ENCODE measurements around the gene NMNAT3.

NMNAT3 gene

DNA sequence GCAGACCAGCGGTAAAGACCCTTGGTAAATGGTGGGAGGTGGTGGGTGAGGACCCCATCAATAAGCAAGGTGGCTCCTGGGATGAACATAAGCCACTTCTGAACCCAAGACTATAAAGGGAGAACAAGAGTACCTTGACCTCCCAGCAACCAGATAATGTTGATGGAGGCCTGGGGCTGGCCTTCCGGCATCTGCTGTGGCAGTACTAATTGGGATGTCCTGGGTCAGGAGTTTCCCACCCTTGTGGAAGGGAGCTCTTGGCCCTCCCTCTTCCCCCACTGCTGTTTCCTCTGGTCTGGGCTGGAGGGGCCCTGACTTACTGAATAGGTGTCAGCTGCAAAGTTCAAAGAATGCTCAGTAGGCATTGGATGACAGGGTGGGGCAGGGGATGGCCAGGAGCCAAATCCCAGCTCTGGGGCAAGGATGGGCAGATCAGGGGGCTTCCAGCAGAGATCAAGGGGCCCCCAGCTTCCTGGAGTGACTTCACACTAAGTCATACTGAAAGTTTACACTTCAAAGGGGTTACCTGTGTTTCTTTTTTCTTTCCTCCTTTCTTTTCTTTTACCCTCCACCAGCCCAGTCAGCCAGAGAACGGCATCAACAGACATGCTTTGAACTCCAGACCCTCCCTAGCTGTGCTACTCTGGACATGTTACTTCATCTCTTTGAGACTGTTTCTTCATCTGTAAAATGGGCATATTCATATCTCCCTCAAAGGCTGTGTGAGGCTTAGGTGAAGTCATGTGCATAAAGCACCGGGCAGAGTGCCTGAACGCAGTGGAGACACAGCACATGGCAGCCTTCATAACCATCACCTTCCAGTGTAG is 139.8 kb downstream of the NMNAT3 start:
- H3K9me3 ChIP-seq (ENCODE audit: low read length), result no peaks in the 10 kb centered on the region
- H3K4me1 ChIP-seq (ENCODE audit: insufficient read depth, low read length), result peaks cover 44% of the 10 kb centered on the region
- H3K27me3 ChIP-seq (ENCODE audit: insufficient read depth, low read length), result peaks cover 8% of the 10 kb centered on the region
- H3K4me3 ChIP-seq (ENCODE audit: low read length), result no peak overlapping the region
- no peak overlapping the region for H2AFZ ChIP-seq (ENCODE audit: low read depth, low read length)
- H3K36me3 ChIP-seq (ENCODE audit: insufficient read depth, low read length), result no peaks in the 10 kb centered on the region

DNA sequence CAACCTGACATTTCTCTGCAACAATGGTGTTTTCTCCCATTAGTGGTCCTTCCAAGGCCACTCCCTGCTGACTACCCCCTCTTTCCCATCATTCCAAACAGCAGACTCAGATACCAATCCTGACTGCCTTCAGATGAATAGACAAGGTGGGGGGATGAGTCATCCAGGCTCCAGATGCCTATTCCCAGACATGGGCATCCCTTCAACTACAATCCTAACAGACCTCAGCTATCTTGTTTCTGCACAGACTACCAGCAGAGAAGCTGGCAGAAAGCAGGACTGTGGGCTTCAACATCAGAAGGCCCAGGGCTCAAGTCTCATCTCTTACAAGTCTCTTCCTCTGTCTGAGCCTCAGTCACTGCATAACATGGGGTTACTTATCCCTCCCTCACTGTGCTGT is 140.4 kb downstream of the NMNAT3 start:
- Histone ChIP-seq H3K36me3 (ENCODE audit: insufficient read depth, low read length) (no peaks in the 10 kb centered on the region), H3K4me3 (ENCODE audit: low read length) (no peak overlapping the region), H3K27me3 (ENCODE audit: insufficient read depth, low read length) (peaks cover 8% of the 10 kb centered on the region), H2AFZ (ENCODE audit: low read depth, low read length) (no peak overlapping the region), H3K4me1 (ENCODE audit: insufficient read depth, low read length) (peaks cover 51% of the 10 kb centered on the region), H3K9me3 (ENCODE audit: low read length) (no peaks in the 10 kb centered on the region)

DNA sequence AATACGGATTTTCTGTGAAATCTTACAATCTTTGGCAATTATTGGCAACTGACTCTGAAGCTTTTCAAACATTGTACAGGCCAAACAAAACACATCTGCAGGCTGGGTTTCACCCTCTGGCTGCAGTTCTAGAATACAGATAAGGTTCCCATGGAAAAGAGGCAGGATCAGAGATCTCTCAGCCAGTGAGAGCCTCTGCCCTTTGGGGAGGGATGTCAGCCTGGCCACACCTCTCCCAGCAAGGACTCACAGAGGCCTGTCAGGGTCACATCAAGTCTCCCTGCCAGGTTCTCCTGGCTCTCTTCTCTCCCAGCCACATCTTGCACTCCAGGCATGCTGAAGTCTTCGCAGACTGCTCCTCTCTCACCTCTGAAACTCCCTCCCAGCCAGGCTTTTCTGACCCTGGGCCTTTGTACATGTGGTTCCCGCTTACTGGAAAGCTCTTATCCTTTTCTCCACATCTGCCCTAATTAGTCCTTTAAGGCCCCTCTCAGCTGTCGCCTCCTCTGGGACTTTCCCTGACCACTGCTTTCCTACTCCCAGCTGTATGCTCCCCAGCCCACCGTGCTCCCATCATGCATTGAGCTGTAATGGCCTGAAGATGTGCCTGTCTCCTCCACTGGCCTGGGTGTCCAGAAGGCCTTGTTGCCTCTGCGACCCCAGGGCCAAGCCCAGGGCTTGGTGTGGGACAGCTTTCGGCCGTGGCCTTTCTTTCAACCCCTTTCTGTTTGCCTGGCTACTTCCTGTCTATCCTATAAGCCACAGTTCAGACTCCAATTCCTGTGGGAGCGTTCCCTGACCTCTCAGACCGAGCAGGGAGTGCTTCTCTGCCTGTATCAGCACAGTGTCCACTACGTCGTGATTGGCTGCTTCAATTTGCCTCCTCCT is 142.5 kb downstream of the NMNAT3 start:
- no peaks in the 10 kb centered on the region for H3K36me3 ChIP-seq (ENCODE audit: insufficient read depth, low read length)
- no peaks in the 10 kb centered on the region for H3K9me3 ChIP-seq (ENCODE audit: low read length)
- H3K4me1 ChIP-seq (ENCODE audit: insufficient read depth, low read length), result peaks cover 46% of the 10 kb centered on the region
- H3K27me3 ChIP-seq (ENCODE audit: insufficient read depth, low read length), result peaks cover 17% of the 10 kb centered on the region
- H3K4me3 ChIP-seq (ENCODE audit: low read length), result no peak overlapping the region
- H2AFZ ChIP-seq (ENCODE audit: low read depth, low read length), result no peak overlapping the region

DNA sequence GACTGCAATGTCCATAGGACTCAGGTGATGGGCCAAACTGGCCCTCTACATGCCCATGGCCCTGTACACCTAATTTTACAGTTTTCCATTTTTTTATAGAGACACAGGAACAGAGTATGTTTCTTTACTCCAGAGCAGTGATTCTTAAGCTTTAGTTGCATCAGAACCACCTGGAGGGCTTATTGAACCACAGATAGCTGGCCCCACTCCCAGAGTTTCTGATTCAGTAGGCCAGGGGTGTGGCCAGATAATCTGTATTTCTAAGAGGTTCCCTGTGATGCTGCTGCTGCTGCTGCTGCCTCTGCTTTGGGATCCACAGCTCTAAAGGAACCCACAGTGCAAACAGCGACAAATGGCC is 143.3 kb downstream of the NMNAT3 start:
- Histone ChIP-seq H3K27me3 (ENCODE audit: insufficient read depth, low read length) (peaks cover 17% of the 10 kb centered on the region), H3K4me3 (ENCODE audit: low read length) (no peak overlapping the region), H3K4me1 (ENCODE audit: insufficient read depth, low read length) (peaks cover 46% of the 10 kb centered on the region), H3K36me3 (ENCODE audit: insufficient read depth, low read length) (no peaks in the 10 kb centered on the region), H3K9me3 (ENCODE audit: low read length) (no peaks in the 10 kb centered on the region), H2AFZ (ENCODE audit: low read depth, low read length) (no peak overlapping the region)

DNA sequence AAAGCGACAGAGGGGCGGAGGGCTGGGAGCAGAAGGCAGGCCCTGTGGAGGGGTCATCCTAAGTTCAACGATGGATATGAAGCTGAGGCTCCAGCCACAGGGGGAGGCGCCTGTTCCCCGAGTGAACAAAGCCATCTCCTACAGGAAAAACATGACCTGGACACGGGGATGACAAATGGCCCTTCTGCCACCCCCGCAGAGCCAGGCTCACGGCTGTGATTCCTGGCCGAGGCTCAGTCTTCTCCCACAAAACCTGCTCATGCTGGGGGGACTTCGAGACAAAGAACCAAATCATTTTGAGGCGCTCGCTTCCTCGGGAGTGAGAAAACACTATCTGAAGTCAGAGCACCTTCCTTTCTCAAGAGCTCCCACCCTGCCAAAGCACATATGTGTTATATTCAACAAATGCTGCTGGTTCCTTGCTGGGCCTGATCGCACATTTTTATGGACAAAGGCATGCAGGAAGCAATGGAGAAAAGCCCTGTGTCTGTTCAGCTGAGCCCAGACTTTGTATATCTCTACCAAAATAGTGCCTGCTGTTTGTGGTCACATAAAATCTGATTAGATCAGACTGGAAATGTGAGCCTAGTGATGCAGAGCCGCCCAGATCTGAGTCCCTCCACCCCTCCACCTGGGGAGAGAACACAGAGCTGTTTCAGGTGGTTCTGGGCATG is 143.9 kb downstream of the NMNAT3 start:
- H2AFZ ChIP-seq (ENCODE audit: low read depth, low read length), result no peak overlapping the region
- H3K4me3 ChIP-seq (ENCODE audit: low read length), result no peak overlapping the region
- no peaks in the 10 kb centered on the region for H3K36me3 ChIP-seq (ENCODE audit: insufficient read depth, low read length)

DNA sequence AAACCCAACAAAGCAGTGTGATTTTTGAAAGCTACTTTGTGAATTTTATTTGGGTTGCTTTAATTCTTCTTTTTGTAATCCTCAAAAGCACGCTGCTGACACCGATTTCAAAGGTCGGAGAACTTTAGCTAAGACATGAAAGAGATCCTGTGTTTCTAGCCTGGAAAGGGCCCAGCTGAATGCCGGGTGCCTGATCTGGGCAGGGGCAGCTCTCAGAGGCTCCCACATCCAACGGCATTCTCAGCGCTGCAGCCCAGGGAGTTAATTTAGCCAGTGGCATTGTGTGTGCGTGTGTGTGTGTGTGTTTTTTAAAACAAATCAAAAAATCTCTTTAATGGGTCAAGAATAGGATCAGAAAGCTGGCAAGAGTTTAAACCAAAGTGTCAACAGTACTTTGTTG is 144.8 kb downstream of the NMNAT3 start:
- no peaks in the 10 kb centered on the region for H3K9me3 ChIP-seq (ENCODE audit: low read length)
- H3K36me3 ChIP-seq (ENCODE audit: insufficient read depth, low read length), result no peaks in the 10 kb centered on the region
- H3K4me1 ChIP-seq (ENCODE audit: insufficient read depth, low read length), result peaks cover 46% of the 10 kb centered on the region
- H2AFZ ChIP-seq (ENCODE audit: low read depth, low read length), result no peak overlapping the region
- H3K27me3 ChIP-seq (ENCODE audit: insufficient read depth, low read length), result peaks cover 17% of the 10 kb centered on the region
- no peak overlapping the region for H3K4me3 ChIP-seq (ENCODE audit: low read length)

More for the DNA sequence above, 143.9 kb downstream of the NMNAT3 start:
- peaks cover 17% of the 10 kb centered on the region for H3K27me3 ChIP-seq (ENCODE audit: insufficient read depth, low read length)
- no peaks in the 10 kb centered on the region for H3K9me3 ChIP-seq (ENCODE audit: low read length)
- H3K4me1 ChIP-seq (ENCODE audit: insufficient read depth, low read length), result peaks cover 46% of the 10 kb centered on the region

DNA sequence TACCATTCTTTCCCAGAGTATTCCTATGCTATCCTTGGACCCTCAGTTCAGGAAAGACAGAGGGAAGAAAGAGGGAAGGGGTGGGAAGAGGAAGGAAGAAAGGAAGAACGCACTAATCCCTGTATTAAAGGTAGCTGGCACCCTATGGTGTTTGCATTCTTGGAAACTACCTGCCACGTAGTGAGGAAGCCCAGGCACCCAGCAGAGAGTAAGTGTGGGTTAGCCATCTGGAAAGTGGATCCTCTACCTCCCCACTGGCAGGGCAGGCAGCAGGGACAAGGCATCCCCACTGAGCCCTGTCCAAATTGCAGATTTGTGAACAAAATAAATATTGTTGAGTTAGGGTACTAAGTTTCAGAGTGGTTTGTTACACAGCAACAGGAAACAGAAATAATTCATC is 147.1 kb downstream of the NMNAT3 start:
- Histone ChIP-seq H3K36me3 (ENCODE audit: insufficient read depth, low read length) (no peaks in the 10 kb centered on the region), H3K4me1 (ENCODE audit: insufficient read depth, low read length) (peaks cover 39% of the 10 kb centered on the region), H3K27me3 (ENCODE audit: insufficient read depth, low read length) (peaks cover 8% of the 10 kb centered on the region), H2AFZ (ENCODE audit: low read depth, low read length) (no peak overlapping the region), H3K9me3 (ENCODE audit: low read length) (peaks cover 2% of the 10 kb centered on the region), H3K4me3 (ENCODE audit: low read length) (no peak overlapping the region)

DNA sequence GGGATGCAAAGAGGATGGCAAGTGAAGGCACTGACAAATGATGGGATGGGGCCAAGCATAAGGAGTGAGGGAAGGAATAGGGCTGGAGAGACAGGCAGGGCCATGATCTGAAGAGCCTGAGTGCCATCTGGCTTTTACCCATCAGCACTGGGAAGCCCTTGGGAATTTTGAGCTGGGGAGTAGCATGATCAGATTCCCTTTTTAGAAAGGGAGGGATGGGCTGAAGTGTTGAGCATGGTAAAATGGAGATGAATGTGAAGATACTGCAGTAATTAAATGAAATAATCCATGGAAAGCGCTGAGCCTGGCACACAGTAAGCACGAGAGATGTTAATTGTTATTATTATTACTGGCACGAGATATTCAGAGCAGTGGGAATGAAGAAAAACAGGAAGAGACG is 148.1 kb downstream of the NMNAT3 start:
- peaks cover 28% of the 10 kb centered on the region for H3K4me1 ChIP-seq (ENCODE audit: insufficient read depth, low read length)
- H2AFZ ChIP-seq (ENCODE audit: low read depth, low read length), result no peak overlapping the region
- H3K36me3 ChIP-seq (ENCODE audit: insufficient read depth, low read length), result no peaks in the 10 kb centered on the region
- H3K9me3 ChIP-seq (ENCODE audit: low read length), result peaks cover 2% of the 10 kb centered on the region
- no peak overlapping the region for H3K4me3 ChIP-seq (ENCODE audit: low read length)
- peaks cover 8% of the 10 kb centered on the region for H3K27me3 ChIP-seq (ENCODE audit: insufficient read depth, low read length)

DNA sequence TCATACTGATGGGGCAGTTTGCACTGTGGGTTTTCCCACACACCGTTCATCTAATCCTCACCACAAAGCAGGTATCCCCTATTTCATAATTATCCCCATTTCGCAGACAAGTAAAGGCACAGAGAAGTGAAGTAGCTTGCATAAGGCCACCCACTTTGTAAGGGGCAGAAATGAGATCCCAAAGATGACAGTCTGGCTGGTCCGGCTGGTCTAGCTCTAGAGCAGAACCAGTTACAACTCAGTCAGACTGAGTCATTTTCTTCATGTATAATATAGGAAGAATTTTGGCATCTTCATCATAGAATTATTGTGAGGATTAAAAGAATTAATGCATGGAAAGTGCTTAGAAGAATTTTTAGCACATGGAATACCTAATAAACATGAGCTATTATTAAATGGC is 148.8 kb downstream of the NMNAT3 start:
- no peak overlapping the region for H2AFZ ChIP-seq (ENCODE audit: low read depth, low read length)
- H3K4me3 ChIP-seq (ENCODE audit: low read length), result no peak overlapping the region

DNA sequence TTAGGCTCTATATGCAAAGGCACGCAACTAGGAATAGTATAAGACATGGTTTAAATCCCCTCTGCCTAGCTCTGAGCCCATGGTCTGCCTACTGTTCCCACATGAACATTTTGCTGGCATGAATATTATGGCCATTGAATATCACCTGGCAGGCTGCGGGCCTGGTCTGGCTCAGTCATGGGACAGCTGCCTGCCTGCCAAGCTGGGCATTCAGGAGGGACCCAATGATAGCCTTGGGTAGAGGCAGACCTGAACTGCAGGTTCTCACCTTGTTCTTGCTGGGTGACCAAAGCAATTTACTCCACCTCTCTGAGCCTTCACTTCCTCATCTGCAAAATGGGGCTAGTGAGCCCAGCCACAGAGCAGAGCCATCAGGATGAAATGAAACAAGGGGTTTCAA is 149.5 kb downstream of the NMNAT3 start:
- peaks cover 8% of the 10 kb centered on the region for H3K27me3 ChIP-seq (ENCODE audit: insufficient read depth, low read length)
- H3K4me3 ChIP-seq (ENCODE audit: low read length), result no peak overlapping the region
- peaks cover 2% of the 10 kb centered on the region for H3K9me3 ChIP-seq (ENCODE audit: low read length)
- no peak overlapping the region for H2AFZ ChIP-seq (ENCODE audit: low read depth, low read length)
- peaks cover 15% of the 10 kb centered on the region for H3K4me1 ChIP-seq (ENCODE audit: insufficient read depth, low read length)
- no peaks in the 10 kb centered on the region for H3K36me3 ChIP-seq (ENCODE audit: insufficient read depth, low read length)

More for the DNA sequence above, 148.8 kb downstream of the NMNAT3 start:
- H3K4me1 ChIP-seq (ENCODE audit: insufficient read depth, low read length), result peaks cover 21% of the 10 kb centered on the region
- peaks cover 2% of the 10 kb centered on the region for H3K9me3 ChIP-seq (ENCODE audit: low read length)
- H3K27me3 ChIP-seq (ENCODE audit: insufficient read depth, low read length), result peaks cover 8% of the 10 kb centered on the region
- no peaks in the 10 kb centered on the region for H3K36me3 ChIP-seq (ENCODE audit: insufficient read depth, low read length)

DNA sequence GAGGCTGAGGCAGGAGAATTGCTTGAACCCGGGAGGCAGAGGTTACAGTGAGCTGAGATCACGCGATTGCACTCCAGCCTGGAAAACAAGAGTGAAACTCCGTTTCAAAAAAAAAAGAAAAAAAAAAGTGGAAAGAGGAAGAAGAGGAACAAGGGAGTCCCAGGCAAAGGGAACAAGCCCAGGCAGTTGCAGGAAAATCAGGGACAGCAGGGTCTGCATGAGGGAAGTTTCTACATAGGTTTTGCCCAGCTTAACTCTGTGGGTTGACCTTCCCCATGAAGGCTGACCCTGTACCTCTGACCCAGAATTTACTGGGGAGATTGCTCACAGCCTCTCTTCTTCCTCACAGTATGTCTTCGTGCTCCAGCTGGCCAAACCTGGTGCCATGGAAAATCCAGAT is 150.5 kb downstream of the NMNAT3 start:
- Histone ChIP-seq H3K36me3 (ENCODE audit: insufficient read depth, low read length) (no peaks in the 10 kb centered on the region), H2AFZ (ENCODE audit: low read depth, low read length) (no peak overlapping the region), H3K27me3 (ENCODE audit: insufficient read depth, low read length) (peaks cover 8% of the 10 kb centered on the region), H3K9me3 (ENCODE audit: low read length) (peaks cover 2% of the 10 kb centered on the region), H3K4me1 (ENCODE audit: insufficient read depth, low read length) (peaks cover 4% of the 10 kb centered on the region), H3K4me3 (ENCODE audit: low read length) (no peak overlapping the region)

DNA sequence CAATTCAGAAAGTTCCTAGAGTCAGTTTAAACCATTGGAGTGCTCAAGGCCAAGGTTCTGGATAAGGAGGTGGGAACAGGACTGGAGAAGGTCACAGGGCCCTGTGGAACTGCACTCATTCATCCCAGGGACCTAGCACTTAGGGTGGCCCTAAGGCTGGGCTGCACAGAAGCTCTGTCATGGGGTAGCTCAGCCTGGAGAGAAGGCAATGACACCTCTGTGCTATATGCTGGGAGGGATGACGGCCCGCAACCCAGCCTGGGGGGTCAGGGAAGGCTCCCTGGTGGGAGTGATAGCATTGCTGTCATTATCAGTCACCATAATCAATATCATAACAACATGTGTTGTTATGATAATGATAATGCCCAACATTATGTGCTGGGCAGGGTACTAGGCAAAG is 151.6 kb downstream of the NMNAT3 start:
- H2AFZ ChIP-seq (ENCODE audit: low read depth, low read length), result no peak overlapping the region
- H3K27me3 ChIP-seq (ENCODE audit: insufficient read depth, low read length), result peaks cover 7% of the 10 kb centered on the region
- H3K9me3 ChIP-seq (ENCODE audit: low read length), result peaks cover 2% of the 10 kb centered on the region
- no peaks in the 10 kb centered on the region for H3K36me3 ChIP-seq (ENCODE audit: insufficient read depth, low read length)
- no peak overlapping the region for H3K4me3 ChIP-seq (ENCODE audit: low read length)
- H3K4me1 ChIP-seq (ENCODE audit: insufficient read depth, low read length), result no peaks in the 10 kb centered on the region

Data from neuron (in vitro differentiated cells).